GM12865 (cell line): ENCODE results near the gene PKNOX1.
"Not testable (repeated sequence)": the region's sequence is repeated elsewhere in the genome, so short reads cannot be mapped to it uniquely, and the experiment has no call there.

Experiments used
- DNase-seq: peaks from one replicate; pipeline ENCODE4 v3.0.0; 2010; ENCODE audit warnings: low read depth
- H3K4me3 ChIP-seq: 2 replicates; pipeline ENCODE4 v1.5.1; 2011; ENCODE audit warnings: mild to moderate bottlenecking, low read depth, low read length, control low read depth
- TF ChIP-seq, protein P1 (sequence below): IDR thresholded peaks from 2 replicates; pipeline ENCODE4 v1.5.1; 2011; ENCODE audit warnings: low read length, control low read depth, low read depth, inconsistent platforms; ENCODE audit not compliant: insufficient read depth; ENCODE audit errors: missing control alignments

Gene PKNOX1

DNA sequence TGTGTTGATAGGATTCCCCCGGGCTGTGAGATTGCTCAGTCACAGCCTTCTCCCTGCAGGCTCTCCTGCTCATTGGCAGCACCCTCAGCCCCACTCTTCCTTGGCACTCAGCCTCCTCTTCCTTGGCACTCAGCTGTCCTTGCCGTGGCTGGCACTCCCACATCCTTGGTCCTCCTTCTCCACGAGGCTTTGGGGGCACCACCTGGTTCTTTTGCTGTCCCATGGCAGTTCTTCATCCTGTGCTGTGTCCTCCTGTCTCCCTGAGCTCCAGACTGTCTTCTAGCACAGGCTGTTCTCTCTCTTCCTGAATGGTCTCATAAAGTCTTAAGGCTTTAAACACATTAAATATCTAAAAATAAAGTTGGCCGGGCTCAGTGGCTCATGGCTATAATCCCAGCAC lies 27.0 kb downstream of the PKNOX1 start:
- DNase-seq = no peak
- H3K4me3 ChIP-seq = no peak overlapping the region
- TF ChIP-seq, protein P1, sequence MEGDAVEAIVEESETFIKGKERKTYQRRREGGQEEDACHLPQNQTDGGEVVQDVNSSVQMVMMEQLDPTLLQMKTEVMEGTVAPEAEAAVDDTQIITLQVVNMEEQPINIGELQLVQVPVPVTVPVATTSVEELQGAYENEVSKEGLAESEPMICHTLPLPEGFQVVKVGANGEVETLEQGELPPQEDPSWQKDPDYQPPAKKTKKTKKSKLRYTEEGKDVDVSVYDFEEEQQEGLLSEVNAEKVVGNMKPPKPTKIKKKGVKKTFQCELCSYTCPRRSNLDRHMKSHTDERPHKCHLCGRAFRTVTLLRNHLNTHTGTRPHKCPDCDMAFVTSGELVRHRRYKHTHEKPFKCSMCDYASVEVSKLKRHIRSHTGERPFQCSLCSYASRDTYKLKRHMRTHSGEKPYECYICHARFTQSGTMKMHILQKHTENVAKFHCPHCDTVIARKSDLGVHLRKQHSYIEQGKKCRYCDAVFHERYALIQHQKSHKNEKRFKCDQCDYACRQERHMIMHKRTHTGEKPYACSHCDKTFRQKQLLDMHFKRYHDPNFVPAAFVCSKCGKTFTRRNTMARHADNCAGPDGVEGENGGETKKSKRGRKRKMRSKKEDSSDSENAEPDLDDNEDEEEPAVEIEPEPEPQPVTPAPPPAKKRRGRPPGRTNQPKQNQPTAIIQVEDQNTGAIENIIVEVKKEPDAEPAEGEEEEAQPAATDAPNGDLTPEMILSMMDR = no peak

GRCh38 chr21:43004926-43005325 lies 30.6 kb downstream of the PKNOX1 start:
- no peak for DNase-seq
- TF ChIP-seq, protein P1 = no peak
- H3K4me3 ChIP-seq = no peak overlapping the region

DNA sequence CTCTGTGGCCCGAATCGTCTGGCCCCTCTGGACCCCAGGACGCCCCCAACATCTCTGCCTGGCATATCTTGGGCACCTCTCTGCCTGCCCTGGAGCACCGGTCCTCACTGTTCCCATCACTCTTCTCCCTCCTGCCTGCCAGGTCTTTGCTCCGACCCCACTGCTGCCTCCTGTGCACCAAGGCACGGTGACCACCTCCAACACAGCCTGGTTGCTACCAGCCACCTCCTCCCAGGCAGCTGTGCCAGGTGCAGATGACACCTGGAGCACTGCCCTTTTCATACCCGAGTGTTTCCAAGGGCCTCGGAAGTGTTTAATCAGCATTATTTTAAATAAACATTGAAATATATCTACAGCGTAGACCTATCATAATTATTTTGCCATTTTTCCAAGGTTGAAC lies 31.3 kb downstream of the PKNOX1 start:
- DNase-seq = no peak
- TF ChIP-seq, protein P1 = no peak
- H3K4me3 ChIP-seq = no peak overlapping the region

GRCh38 chr21:43006051-43006873 lies 31.9 kb downstream of the PKNOX1 start:
- H3K4me3 ChIP-seq, DNase-seq: not testable (repeated sequence)

DNA sequence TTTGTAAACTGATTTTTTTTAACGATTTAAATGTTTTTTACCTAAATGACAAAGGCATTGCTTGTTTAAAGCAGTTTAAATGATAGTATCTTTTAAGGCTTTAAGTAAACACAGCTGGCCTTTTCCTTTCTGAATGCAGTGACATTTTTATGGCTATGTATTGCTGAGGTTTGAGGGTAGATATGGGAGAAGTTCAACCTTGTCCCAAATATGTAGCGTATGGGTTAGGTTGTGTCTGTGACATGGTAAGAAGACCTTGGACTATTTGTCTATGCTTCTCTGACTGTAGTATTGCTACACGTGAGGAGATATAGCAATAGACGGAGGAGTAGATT lies 32.5 kb downstream of the PKNOX1 start:
- TF ChIP-seq, protein P1 = no peak
- no peak overlapping the region for H3K4me3 ChIP-seq
- DNase-seq = no peak

DNA sequence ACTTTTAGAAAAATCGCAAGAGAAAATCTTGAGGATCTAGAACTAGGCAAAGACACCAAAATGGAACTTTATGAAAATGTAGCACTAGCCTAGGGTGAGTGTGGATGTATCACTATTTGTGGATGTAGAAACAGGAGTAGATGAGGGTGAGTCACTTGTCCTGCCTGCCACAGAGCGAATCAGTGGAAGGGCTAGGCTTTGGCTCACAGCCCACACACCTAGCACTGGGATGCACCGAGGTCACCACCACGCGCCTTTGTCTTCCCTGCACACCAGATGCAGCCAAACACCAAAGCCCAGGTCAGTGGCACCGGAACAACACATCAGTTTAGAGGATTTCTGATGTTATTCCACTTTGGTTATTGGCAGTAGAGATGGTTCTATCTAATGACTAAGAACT lies 38.2 kb downstream of the PKNOX1 start:
- H3K4me3 ChIP-seq = no peak overlapping the region
- TF ChIP-seq, protein P1 = no peak
- no peak for DNase-seq

GRCh38 chr21:43015906-43016540 lies 41.7 kb downstream of the PKNOX1 start:
- peak; percentile 7 for DNase-seq
- TF ChIP-seq, protein P1 = no peak

More at GRCh38 chr21:43015906-43016540, 41.7 kb downstream of the PKNOX1 start:
- no peak overlapping the region for H3K4me3 ChIP-seq
